Measurements from ENCODE around the gene EDRF1.

DNA sequence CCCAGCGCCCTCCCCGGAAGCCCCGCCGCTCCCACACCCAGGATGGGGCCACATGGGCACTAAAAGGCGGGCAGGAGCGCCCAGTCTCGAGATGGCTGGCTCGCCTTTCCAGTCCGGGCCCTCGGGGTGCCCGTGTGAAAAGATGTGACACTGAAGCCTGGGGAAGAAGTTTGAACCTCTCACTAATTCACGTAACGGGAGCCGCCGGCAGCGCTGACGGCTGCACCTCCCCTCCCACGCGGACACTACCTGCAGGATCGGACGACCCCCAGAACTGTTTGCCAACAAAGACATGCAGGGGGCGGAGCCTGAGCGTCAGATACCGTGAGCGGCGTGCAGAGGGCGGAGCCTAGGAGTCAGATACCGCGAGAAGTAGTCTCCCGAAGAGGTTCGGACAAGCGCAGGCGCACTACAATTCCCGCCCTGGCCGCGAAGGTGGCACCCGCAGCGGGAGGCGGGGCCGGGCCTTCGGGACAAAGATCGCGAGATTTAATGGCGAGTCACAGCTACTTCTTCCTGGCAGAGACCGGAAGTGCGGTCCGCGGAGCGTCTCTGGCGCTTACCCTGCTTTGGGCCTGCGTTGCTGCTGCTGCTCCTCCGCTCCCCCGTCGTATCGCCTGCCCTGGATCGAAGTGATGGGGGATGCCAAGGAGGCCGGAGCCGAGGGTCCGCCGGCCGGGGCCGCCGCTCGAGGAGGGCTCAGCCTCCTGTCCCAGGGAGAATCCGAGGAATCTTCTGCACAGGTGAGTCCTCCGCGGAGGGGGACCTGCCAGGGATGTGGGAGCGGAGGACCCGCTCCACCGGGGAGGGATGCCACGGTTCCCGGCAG lies at the start of gene EDRF1:
- TF ChIP-seq, protein P1, sequence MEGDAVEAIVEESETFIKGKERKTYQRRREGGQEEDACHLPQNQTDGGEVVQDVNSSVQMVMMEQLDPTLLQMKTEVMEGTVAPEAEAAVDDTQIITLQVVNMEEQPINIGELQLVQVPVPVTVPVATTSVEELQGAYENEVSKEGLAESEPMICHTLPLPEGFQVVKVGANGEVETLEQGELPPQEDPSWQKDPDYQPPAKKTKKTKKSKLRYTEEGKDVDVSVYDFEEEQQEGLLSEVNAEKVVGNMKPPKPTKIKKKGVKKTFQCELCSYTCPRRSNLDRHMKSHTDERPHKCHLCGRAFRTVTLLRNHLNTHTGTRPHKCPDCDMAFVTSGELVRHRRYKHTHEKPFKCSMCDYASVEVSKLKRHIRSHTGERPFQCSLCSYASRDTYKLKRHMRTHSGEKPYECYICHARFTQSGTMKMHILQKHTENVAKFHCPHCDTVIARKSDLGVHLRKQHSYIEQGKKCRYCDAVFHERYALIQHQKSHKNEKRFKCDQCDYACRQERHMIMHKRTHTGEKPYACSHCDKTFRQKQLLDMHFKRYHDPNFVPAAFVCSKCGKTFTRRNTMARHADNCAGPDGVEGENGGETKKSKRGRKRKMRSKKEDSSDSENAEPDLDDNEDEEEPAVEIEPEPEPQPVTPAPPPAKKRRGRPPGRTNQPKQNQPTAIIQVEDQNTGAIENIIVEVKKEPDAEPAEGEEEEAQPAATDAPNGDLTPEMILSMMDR (conservative IDR thresholded peaks at IDR 0.05), result no peak
- TF ChIP-seq ZFX (IDR thresholded peaks at IDR 0.05), result peak; percentile 82
